HEK293T (cell line): ENCODE measurements around the gene CST3.

Experiments
- CTCF ChIA-PET: fragments of 350-600 bp; formaldehyde crosslinking; extraction: SDS; loops from one replicate; lab custom pipeline; 2021; ENCODE audit warnings: antibody characterized with exemption, inconsistent platforms; lab: Yijun Ruan, JAX
- POLR2A ChIA-PET: fragments of 350-600 bp; formaldehyde crosslinking; extraction: SDS; loops from one replicate; lab custom pipeline; 2020; ENCODE audit warnings: antibody characterized with exemption, inconsistent platforms; lab: Yijun Ruan, JAX
- DNase-seq: peaks from one replicate; pipeline ENCODE4 v3.0.0; 2012; ENCODE audit warnings: mixed read lengths; ENCODE audit errors: extremely low spot score
- ARNT ChIP-seq: fragments of 450-650 bp; IDR thresholded peaks from 2 replicates; pipeline ENCODE4 v1.6.1; 2017; ENCODE audit warnings: mild to moderate bottlenecking
- BHLHE40 ChIP-seq: fragments of 450-650 bp; IDR thresholded peaks from 2 replicates; pipeline ENCODE4 v1.6.1; 2016; ENCODE audit warnings: mild to moderate bottlenecking, moderate library complexity, borderline replicate concordance
- CTBP1 ChIP-seq: fragments of 450-650 bp; IDR thresholded peaks from 2 replicates; pipeline ENCODE4 v1.6.1; 2016; ENCODE audit warnings: borderline replicate concordance
- ELF4 ChIP-seq: fragments of 450-650 bp; IDR thresholded peaks from 2 replicates; pipeline ENCODE4 v1.6.1; 2017; ENCODE audit warnings: antibody characterized with exemption
- FOXA1 ChIP-seq: fragments of 450-650 bp; IDR thresholded peaks from 2 replicates; pipeline ENCODE4 v1.6.1; 2016; ENCODE audit warnings: mild to moderate bottlenecking
- FOXK2 ChIP-seq: fragments of 450-650 bp; IDR thresholded peaks from 2 replicates; pipeline ENCODE4 v1.6.1; 2016; ENCODE audit warnings: mild to moderate bottlenecking
- FOXM1 ChIP-seq: fragments of 450-650 bp; IDR thresholded peaks from 2 replicates; pipeline ENCODE4 v1.6.1; 2017; ENCODE audit warnings: mild to moderate bottlenecking, borderline replicate concordance
- HDGF ChIP-seq: fragments of 450-650 bp; IDR thresholded peaks from 2 replicates; pipeline ENCODE4 v1.6.1; 2017; ENCODE audit warnings: antibody characterized with exemption, borderline replicate concordance
- L3MBTL2 ChIP-seq: fragments of 450-650 bp; conservative IDR thresholded peaks from 2 replicates; pipeline ENCODE4 v1.6.1; 2016; ENCODE audit warnings: mild to moderate bottlenecking
- LEF1 ChIP-seq: fragments of 450-650 bp; IDR thresholded peaks from 2 replicates; pipeline ENCODE4 v1.6.1; 2017; ENCODE audit warnings: mild to moderate bottlenecking, borderline replicate concordance
- NFRKB ChIP-seq: fragments of 450-650 bp; IDR thresholded peaks from 2 replicates; pipeline ENCODE4 v1.6.1; 2016; ENCODE audit warnings: mild to moderate bottlenecking, moderate library complexity
- PKNOX1 ChIP-seq: fragments of 450-650 bp; IDR thresholded peaks from 2 replicates; pipeline ENCODE4 v1.6.1; 2016
- SP1 ChIP-seq: fragments of 450-650 bp; IDR thresholded peaks from 2 replicates; pipeline ENCODE4 v1.6.1; 2017
- SUZ12 ChIP-seq: fragments of 450-650 bp; IDR thresholded peaks from 2 replicates; pipeline ENCODE4 v1.6.1; 2016; ENCODE audit warnings: mild to moderate bottlenecking
- TARDBP ChIP-seq: fragments of 450-650 bp; IDR thresholded peaks from 2 replicates; pipeline ENCODE4 v1.6.1; 2016
- ZNF384 ChIP-seq: fragments of 450-650 bp; IDR thresholded peaks from 2 replicates; pipeline ENCODE4 v1.6.1; 2016

The CST3 gene

GRCh38 chr20:23614163-23614562 is 23.6 kb downstream of the CST3 start:
- ChIA-PET CTCF (no interaction called here), POLR2A (no interaction called here)
- DNase-seq: no peak
- TF ChIP-seq ARNT (no peak), FOXK2 (no peak), BHLHE40 (no peak), SUZ12 (no peak), ZNF384 (no peak), NFRKB (no peak), HDGF (no peak), LEF1 (no peak), ELF4 (no peak), PKNOX1 (no peak), FOXA1 (no peak), L3MBTL2 (no peak)

- no peak for TF ChIP-seq NFRKB
- no peak for TF ChIP-seq BHLHE40
- TF ChIP-seq SP1: no peak
- no peak for TF ChIP-seq ZNF384
- no peak for DNase-seq
- ChIA-PET POLR2A (no interaction called here), CTCF (interaction anchor here (0.8 kb wide), 1 partner anchor 10 kb away, joined by 3 read pairs; no protein-coding TSS in a partner anchor)
Measured at GRCh38 chr20:23613676-23614075, 24.1 kb downstream of the CST3 start.

GRCh38 chr20:23612396-23612795 is 25.4 kb downstream of the CST3 start:
- DNase-seq: no peak
- POLR2A ChIA-PET: no interaction called here
- TF ChIP-seq FOXM1 (no peak), LEF1 (no peak), TARDBP (no peak), PKNOX1 (no peak), ELF4 (no peak), SP1 (no peak), ARNT (no peak), BHLHE40 (no peak)
- CTCF ChIA-PET: no interaction called here

- POLR2A ChIA-PET: no interaction called here
- DNase-seq: no peak
- CTCF ChIA-PET: no interaction called here
- no peak for TF ChIP-seq ZNF384
- TF ChIP-seq CTBP1: no peak
- TF ChIP-seq HDGF: no peak
- TF ChIP-seq SP1: no peak
- TF ChIP-seq L3MBTL2: no peak
- TF ChIP-seq ARNT: no peak
- no peak for TF ChIP-seq PKNOX1
- no peak for TF ChIP-seq BHLHE40
- no peak for TF ChIP-seq FOXA1
- no peak for TF ChIP-seq ELF4
Measured at GRCh38 chr20:23609486-23610109, 28.2 kb downstream of the CST3 start.

GRCh38 chr20:23608251-23608846 is 29.4 kb downstream of the CST3 start:
- no peak for DNase-seq
- POLR2A ChIA-PET: interaction anchor here (0.8 kb wide), 1 partner anchor 29 kb away, joined by 3 read pairs; the partner anchor contains the start of gene CST3
- no peak for TF ChIP-seq L3MBTL2
- TF ChIP-seq HDGF: no peak
- TF ChIP-seq ARNT: no peak
- TF ChIP-seq FOXA1: no peak
- no peak for TF ChIP-seq ELF4
- TF ChIP-seq ZNF384: no peak
- TF ChIP-seq FOXM1: no peak
- no peak for TF ChIP-seq LEF1
- TF ChIP-seq SP1: no peak
- TF ChIP-seq SUZ12: no peak
- no peak for TF ChIP-seq BHLHE40
- no peak for TF ChIP-seq NFRKB
- no peak for TF ChIP-seq CTBP1
- no peak for TF ChIP-seq TARDBP
- no peak for TF ChIP-seq PKNOX1
- TF ChIP-seq FOXK2: no peak
- CTCF ChIA-PET: interaction anchor here (0.7 kb wide), 1 partner anchor 254 kb away, joined by 3 read pairs; no protein-coding TSS in a partner anchor
